ENCODE results near the gene CHIT1.

The CHIT1 gene

DNA sequence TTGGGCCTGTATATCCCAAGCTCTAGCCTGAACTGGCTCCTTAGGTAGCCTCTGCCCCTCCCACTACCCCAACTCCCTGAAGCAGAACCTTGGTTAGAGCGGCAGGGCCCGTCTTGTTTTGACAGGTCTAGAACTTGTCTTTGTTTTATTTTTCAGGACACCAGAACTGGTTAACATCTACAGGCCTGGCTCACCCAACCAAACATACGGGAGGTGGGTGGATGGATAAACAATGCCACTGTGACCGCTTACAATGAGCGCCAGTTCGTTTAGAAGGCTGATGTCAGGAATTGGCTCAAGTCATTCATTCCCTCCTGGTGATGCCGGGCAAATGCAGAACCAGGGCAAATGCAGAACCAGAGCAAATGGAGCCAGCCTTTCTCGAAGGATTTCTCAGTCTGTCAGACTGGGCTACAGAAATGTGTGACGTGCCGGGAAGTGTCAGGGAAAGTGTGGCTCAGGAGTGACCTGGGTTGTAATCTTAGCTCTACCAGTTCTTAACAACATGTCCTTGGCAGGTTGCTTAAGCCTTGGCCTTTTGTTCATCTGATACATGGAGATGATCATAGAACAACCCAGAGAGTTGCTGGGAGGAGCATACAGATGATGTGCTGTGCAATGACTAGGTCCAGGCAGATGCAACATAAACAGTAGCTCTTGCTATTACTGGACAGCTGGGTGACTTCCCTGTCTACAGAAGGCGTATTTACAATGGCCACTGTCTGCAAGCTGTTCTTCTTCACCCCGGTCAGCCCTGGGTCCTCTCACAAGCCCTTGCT is 45.3 kb upstream of the CHIT1 start:
- peak overlapping the region; percentile 59 for H3K4me3 ChIP-seq (ENCODE audit: low read depth, low read length)
- DNase-seq (ENCODE audit: low read depth): no peak
- TF ChIP-seq CTCF (IDR thresholded peaks at IDR 0.05; ENCODE audit: insufficient read depth, low read depth, low read length, missing control alignments): no peak

GRCh38 chr1:203273869-203274602 is 44.6 kb upstream of the CHIT1 start:
- no peak for TF ChIP-seq CTCF (IDR thresholded peaks at IDR 0.05; ENCODE audit: insufficient read depth, low read depth, low read length, missing control alignments)
- peak overlapping the region; percentile 59 for H3K4me3 ChIP-seq (ENCODE audit: low read depth, low read length)
- DNase-seq (ENCODE audit: low read depth): peak; percentile 51

DNA sequence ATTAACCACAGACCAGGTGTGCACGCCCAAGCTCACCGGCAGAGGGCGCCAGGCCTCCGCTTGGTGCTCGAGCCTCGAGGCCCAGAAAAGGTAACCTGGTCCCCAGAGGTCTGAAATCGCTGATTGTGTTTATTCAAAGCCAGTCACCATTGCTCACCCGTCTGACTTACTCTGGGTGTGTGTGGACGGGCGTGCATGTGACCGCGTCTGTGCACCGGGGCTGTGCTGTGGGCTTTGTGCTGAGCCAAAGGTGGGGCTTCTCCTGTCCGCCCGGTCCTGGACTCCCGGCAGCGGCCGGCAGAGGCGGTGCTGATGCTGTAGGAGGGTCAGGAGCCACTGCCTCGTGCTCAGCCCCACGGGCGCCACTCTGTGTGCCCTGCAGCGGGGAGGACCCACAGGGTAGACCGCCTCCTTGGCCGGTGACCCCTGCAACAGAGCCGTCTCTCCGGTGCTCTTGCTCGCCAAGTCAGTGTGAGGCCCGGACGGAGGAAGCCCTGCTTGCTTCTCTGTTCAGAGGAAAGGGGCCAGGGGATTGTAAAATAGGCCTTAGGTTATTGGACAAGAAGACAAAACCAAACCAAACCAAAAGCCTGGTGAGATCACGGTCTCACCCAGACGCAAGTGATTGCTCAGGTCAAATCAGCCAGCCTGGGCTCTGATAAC is 43.9 kb upstream of the CHIT1 start:
- peak; percentile 93 for DNase-seq (ENCODE audit: low read depth)
- peak overlapping the region; percentile 59 for H3K4me3 ChIP-seq (ENCODE audit: low read depth, low read length)
- TF ChIP-seq CTCF (IDR thresholded peaks at IDR 0.05; ENCODE audit: insufficient read depth, low read depth, low read length, missing control alignments): peak; percentile 95

- DNase-seq (ENCODE audit: low read depth): no peak
- peak overlapping the region; percentile 59 for H3K4me3 ChIP-seq (ENCODE audit: low read depth, low read length)
- TF ChIP-seq CTCF (IDR thresholded peaks at IDR 0.05; ENCODE audit: insufficient read depth, low read depth, low read length, missing control alignments): no peak
Observed at GRCh38 chr1:203272633-203273205, 43.2 kb upstream of the CHIT1 start.

- DNase-seq (ENCODE audit: low read depth): no peak
- H3K4me3 ChIP-seq (ENCODE audit: low read depth, low read length): no peak overlapping the region
- TF ChIP-seq CTCF (IDR thresholded peaks at IDR 0.05; ENCODE audit: insufficient read depth, low read depth, low read length, missing control alignments): no peak
Observed at GRCh38 chr1:203271962-203272632, 42.6 kb upstream of the CHIT1 start.

GRCh38 chr1:203271018-203271743 is 41.7 kb upstream of the CHIT1 start:
- H3K4me3 ChIP-seq (ENCODE audit: low read depth, low read length): no peak overlapping the region
- TF ChIP-seq CTCF (IDR thresholded peaks at IDR 0.05; ENCODE audit: insufficient read depth, low read depth, low read length, missing control alignments): no peak
- DNase-seq (ENCODE audit: low read depth): peak; percentile 85

Measured in GM12865 (cell line).